Islet precursor cell (in vitro differentiated cells): ENCODE results near the gene SEMA6A.
A peak's percentile ranks its signal among the peaks of the same experiment; 100 is the strongest.

Experiments
- DNase-seq: peaks from one replicate; pipeline ENCODE4 v3.0.0-alpha.2; 2018

The SEMA6A gene

DNA sequence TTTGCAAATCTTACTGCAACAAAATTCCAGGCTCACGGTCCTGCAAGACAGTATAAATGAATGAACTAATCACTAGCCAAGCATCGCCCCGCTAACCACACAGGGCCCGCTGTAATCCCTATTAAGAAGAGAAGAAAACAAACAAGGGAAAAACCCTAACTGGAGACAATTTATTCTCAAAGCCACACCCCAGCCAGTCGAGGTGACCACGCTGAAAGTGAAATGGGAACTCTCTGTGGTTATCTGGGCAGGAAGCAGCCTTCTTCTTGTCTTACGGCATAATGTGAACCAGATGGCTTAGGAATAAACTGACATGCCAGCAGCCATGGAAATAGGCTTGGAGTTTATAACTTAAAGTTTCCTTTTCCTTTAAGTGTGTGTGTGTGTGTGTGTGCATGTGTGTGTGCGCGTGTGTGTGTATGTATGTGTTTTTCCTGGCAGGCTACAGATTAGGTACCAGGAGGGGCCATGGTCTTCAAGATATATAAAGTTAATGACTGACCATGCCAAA, 120.2 kb downstream of the SEMA6A start:
- no peak for DNase-seq

GRCh38 chr5:116453988-116454411, 120.6 kb downstream of the SEMA6A start:
- DNase-seq = no peak

DNA sequence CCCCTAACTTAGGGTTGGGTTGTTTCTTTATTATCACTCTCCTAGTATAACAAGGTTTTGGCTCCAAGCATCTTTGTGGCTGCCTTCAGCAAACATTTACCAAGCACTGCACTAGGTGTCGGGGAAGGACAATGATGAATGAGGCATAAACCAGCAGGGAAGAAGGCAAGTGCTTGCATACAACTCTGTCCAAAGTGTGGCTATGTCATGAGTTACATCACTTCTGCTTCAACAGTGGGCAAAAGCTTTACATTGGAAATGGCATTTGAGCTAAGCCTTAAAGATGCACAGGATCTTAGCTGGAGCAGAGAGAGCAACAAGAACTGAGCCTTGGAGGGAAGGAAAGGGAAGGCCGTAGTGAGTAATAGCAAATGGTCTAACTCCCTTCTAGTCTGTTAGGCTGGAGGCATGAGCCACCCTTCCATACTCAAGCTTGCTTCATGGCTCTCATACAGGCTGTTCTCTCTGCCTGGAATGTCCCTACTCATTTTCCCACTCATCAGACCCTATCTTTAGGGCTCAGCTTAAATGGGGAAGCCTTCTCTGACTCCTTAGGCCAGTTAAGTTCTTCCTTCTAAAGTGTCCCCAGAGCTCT, 121.8 kb downstream of the SEMA6A start:
- no peak for DNase-seq

GRCh38 chr5:116451905-116452450, 122.6 kb downstream of the SEMA6A start:
- no peak for DNase-seq

- DNase-seq = no peak
Observed at GRCh38 chr5:116451066-116451465, 123.6 kb downstream of the SEMA6A start.

DNA sequence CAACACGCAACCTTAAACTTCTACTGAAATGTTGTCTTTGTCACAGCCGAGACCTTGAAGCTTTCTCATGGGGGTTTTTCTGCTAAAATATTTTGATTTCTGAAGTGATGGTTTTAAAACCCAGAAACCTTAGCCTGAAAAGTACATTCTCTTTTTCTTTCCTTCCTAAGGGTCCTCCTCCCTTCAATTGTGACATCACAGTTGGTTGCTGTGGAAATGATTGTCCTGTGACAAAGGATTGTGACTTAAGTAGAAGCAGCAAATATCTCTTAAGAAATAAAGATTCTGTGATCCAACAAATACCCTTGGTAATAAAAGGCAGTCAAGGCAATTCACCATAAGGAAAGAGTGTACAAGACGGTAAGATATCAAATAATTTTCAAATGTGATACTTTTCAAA, 125.2 kb downstream of the SEMA6A start:
- no peak for DNase-seq

DNA sequence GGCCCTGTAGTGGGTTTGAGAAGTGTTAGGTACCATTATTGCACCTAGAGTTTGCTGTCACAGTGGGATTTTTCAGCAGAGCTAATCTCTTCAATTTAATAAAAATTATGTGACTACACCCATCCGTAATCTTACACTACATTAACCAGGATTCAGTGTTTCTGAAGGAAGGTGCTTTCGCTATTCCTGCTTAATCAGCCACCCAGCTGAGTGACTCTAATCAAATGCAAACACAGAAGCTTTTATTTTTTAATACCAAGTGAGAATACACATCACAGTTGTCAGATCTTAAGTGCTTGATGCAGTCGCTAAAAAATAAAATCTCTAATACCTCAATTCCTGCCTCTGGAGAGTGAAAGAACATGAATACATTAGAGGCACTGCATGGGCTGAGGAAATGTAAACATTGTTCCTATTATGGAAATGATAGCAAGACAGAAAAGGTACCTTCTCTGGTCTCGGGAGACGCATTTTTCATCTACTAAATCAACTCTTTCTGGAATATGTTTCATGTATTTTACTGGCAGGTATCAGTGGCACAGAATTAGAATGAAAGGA, 125.7 kb downstream of the SEMA6A start:
- DNase-seq = no peak

DNA sequence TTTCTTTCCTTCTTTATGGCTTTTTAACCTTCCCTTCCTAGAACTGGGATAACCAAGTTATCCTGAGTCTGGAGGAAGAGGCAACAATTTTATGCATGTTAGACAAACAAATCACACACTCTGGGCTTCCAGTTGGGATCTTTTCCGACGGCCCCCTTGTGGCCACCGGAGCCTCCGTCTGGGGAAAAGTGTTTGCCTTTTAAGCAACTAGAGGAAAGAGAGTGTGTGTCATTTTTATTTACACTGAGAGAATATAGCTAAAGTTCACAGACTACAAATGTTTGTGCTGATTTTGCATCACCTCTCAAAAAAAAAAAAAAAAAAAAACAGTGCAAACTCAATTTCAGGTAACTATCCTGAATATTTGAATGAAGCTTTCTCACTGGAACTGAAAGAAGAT, 126.2 kb downstream of the SEMA6A start:
- no peak for DNase-seq

DNA sequence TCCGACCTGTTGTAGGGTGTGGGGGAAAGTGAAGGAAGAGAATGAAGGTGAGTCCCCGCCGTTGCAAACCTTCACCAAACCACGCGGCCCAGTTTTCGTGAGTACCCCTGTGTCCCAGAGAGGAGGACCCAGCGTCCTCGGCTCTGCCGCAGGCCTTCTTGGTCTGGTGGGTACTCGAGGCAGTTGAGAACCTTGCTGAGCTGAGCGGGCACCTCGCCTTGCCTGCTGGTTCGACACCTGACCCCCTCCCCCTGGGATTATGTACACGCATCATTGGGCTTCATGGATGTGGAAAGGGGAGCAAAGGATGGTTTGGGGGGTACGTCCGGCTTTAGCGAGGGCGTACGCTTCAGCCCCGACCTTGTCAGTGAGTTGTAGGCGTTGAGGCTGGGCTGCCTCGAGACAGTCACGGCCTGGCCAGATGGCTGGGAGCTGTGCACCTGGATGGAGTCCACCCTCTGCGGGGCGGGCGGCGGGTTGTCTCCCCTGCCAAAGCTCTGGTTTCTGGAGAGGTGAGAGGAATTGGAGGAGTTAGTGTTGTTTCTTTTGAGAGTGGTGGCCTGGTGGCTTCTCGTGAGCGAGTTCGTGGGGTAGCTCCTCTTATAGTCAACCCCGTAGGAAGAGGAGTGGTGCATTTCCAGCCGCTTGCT, 128.1 kb downstream of the SEMA6A start:
- DNase-seq = no peak

- DNase-seq = no peak
Observed at GRCh38 chr5:116445311-116445710, 129.3 kb downstream of the SEMA6A start.

- DNase-seq = no peak
Observed at GRCh38 chr5:116444373-116445295, 130.0 kb downstream of the SEMA6A start.

GRCh38 chr5:116442931-116443551, 131.6 kb downstream of the SEMA6A start:
- DNase-seq = no peak

GRCh38 chr5:116442095-116442534, 132.5 kb downstream of the SEMA6A start:
- DNase-seq = no peak

DNA sequence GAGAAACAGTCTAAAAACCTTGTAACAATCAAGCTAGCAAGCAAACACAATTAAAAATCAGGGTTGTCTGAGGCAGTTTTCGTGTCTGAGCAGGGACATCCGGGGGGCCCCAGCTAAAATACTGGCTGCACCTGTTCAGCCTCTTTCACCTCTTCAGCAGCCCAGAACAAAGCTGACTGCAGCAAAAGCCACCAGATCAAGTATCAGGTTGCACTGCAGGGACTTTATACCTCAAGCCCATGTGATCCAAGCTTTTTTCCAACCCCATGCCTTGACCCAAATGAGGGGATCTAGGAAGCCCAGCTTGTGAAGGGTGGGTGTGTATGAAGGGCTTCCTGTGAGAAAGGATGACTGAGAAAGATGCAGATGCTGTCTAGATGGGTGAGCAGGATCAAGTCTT, 133.4 kb downstream of the SEMA6A start:
- peak; percentile 71 for DNase-seq

DNA sequence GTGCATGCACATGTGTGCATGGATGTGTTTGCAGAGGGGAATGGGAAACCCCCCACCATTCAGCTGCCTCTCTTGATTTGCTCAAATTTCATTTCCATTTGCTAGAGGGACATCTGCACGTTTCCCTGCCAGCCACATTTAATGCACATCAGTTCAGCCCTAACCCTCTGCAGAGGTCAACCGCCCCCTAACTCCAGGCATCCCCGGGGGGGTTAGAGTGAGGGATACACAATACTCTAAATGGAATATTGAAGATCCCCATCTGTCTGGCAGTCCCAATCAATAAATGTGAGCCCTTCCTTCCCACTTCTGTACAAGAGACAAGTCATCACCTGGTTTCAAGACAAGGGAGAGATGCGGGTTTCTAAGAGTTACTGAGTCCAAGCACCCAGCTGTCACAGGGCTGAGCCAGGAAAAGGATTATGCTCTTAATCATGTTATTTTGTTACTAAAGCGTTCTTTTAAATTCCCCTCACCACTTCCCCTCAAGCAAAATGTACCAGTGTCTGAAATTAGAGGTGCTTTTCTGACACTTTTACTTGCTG, 134.1 kb downstream of the SEMA6A start:
- DNase-seq = no peak

- no peak for DNase-seq
Observed at GRCh38 chr5:116439905-116440304, 134.7 kb downstream of the SEMA6A start.

DNA sequence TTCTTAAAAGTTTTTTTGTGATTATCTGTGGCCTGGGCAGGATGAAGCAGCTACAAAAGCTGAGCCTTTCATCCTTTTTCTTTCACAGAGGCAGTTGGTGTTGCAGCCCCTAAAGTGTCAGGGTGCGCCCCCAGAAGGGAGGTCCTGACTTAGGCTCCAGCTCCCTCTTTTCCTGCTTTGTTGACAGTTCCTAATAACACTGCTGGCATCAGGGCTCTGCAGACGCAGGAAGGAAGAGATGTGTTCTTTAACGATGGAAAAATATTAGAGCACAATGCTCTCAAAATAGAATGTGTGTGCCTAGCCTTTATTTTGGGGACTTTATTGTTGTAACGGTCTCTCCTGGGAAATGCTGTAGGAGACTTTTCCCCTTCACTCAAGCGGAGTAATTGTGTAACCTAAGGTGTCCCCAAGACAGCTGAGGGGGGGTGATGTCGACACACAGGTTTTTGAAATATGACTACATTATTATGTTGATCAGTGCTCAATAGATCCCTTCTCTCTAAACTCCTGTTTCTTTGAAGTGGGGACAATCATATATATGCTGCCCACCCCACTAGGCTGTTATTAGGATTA, 135.6 kb downstream of the SEMA6A start:
- DNase-seq = no peak

GRCh38 chr5:116437922-116438578, 136.6 kb downstream of the SEMA6A start:
- no peak for DNase-seq

GRCh38 chr5:116437351-116437705, 137.3 kb downstream of the SEMA6A start:
- DNase-seq = peak; percentile 46

DNA sequence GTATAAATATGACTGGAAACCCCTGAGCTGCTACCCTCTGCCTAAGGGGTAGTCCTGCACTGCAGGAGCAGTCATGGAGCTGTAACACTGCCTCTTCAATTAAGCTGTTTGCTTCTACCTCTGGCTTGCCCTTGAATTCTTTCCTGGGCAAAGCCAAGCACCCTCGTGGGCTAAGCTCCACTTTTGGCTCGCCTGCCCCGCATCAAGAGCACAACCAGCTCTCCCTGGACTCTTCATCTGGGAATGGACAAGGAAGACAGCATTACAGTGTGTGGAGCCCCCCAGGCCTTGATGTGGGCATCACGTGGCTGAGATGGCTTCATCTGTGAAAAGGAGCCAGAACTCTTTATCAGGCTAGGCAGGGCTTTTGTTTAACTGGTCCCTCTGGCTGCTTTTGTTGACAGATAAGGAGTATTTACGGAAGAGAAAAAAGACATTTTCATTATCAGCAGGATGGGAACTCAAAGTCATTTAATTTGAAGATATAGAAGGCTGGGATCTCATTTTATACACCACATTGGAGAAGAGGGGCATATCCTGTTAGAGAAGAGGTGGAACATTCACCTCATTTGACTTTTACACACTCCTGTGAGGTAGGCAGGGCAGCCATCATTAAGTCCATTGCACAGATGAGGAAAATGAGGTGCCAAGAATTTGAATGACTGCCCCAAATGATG, 137.8 kb downstream of the SEMA6A start:
- peak; percentile 54 for DNase-seq

DNA sequence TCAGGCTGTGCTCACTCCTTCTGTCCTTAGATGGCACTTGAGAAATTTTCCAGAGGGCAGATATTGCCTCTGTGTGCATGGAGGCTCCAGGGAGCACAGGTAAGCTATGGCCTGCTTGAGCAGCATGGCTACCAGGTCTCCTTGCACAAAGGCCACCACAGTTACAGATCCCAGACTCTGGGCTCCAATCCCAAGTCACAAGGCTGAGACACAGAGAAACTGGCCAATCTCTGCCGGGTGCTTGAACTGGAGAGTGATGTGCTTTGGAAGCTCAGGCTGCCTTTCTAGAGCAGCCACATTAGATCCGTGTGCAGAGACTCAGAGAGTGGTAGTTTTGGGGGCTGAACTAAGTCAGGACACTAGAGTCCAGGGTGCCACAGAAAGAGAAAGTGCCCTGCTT, 145.7 kb downstream of the SEMA6A start:
- no peak for DNase-seq
